ENCODE data around the gene CDC25A. TPM values are rescaled to one million over a fixed set of nuclear protein-coding genes. Genes with fewer than 3 reads are reported as not detected.

The CDC25A gene
- total and polyA plus RNA-seq, 2 of the 13 experiments (the other 11 are each of a cell fraction or from before 2014, with no cell fraction given) = 7.9 to 45.4 TPM

- Histone ChIP-seq H3K79me2 (ENCODE audit: insufficient read depth, low read length) (no peaks in the 10 kb centered on the region), H3K4me1 (ENCODE audit: insufficient read depth, low read length) (peaks cover 39% of the 10 kb centered on the region), H2AFZ (ENCODE audit: low read length) (no peak overlapping the region), H3K4me2 (ENCODE audit: low read depth, low read length) (peak overlapping the region; percentile 74; the same call in 1 of the 2 replicates), H4K20me1 (ENCODE audit: insufficient read depth, low read length) (no peaks in the 10 kb centered on the region), H3K9ac (ENCODE audit: insufficient read depth, low read depth, low read length) (no peak overlapping the region), H3K36me3 (replicated peaks in 1 of 2; ENCODE audit: control insufficient read depth in 1 of 2, insufficient read depth in 2 of 2, low read length in 2 of 2) (no peaks in the 10 kb centered on the region), H3K9me3 (ENCODE audit: low read length) (no peaks in the 10 kb centered on the region), H3K27ac (ENCODE audit: extremely low read length, insufficient read depth, low read length) (no peak overlapping the region), H3K27me3 (ENCODE audit: control insufficient read depth in 1 of 2, insufficient read depth in 2 of 2, low read length in 2 of 2) (0 out of 5 replicates have a peak, but pooled peaks cover 0 to 9% of the 10 kb centered on the region in 2 experiments), H3K4me3 (replicated peaks in 1 of 3; ENCODE audit: insufficient read depth in 1 of 3, low read depth in 2 of 3, low read length in 3 of 3) (no peak overlapping the region)
- no TSS peak for BruUV-seq (replicated peaks)
- FAIRE-seq (no peak), DNase-seq (ENCODE audit: low spot score) (no peak), ATAC-seq (no peak)
- in situ Hi-C loops (cut with HindIII; ENCODE audit: extremely low pct_ligation_motif_present, low pct_unique_long_range_greater_than_20kb) = no loop called here
- CTCF ChIA-PET (ENCODE audit: low intra/inter-chr PET ratio, low total read pairs) = no interaction called here
- TF ChIP-seq NCOA1 (CRISPR knock-in tag; IDR thresholded peaks at IDR 0.05) (no peak), MXD1 (CRISPR knock-in tag; IDR thresholded peaks at IDR 0.05) (no peak), ZNF263 (CRISPR knock-in tag; IDR thresholded peaks at IDR 0.05) (peak; percentile 89), THAP11 (CRISPR knock-in tag; IDR thresholded peaks at IDR 0.05) (no peak), ZNF770 (CRISPR knock-in tag; IDR thresholded peaks at IDR 0.05) (peak; percentile 66), TFDP2 (CRISPR knock-in tag; IDR thresholded peaks at IDR 0.05) (no peak), CENPT (CRISPR knock-in tag; IDR thresholded peaks at IDR 0.05; ENCODE audit: low read depth) (no peak)
- POLR2A ChIA-PET = interaction anchor here (1.2 kb wide), 1 partner anchor 16 kb away, joined by 4 read pairs; no protein-coding TSS in a partner anchor
- intact Hi-C loops (cut with micrococcal nuclease; ENCODE audit: unreplicated experiment) = no loop called here
- WGBS (ENCODE audit: low lambda C conversion rate) = 71% methylated on average over 2 of the region's 2 CpGs
These were observed 47.1 kb downstream of the CDC25A start for GRCh38 chr3:48140936-48141603.
